ENCODE results near the gene PTPN1. TPM values are rescaled to one million over a fixed set of nuclear protein-coding genes. Genes with fewer than 3 reads are reported as not detected.

Gene PTPN1
- total and polyA plus RNA-seq, 2 experiments from 2014 or later, result 16.9 to 26.4 TPM

- TF ChIP-seq ETS1 (IDR thresholded peaks at IDR 0.05), result no peak
- TF ChIP-seq CTCF (conservative IDR thresholded peaks at IDR 0.05; ENCODE audit: low read depth in 2 of 2), result no peak
- TF ChIP-seq NANOG (IDR thresholded peaks at IDR 0.05; ENCODE audit: borderline replicate concordance), result no peak
- TF ChIP-seq REST (IDR thresholded peaks at IDR 0.05; ENCODE audit: unreplicated experiment), result no peak
- no peak for TF ChIP-seq CREB1 (CRISPR knock-in tag; IDR thresholded peaks at IDR 0.05; ENCODE audit: low read depth)
- TF ChIP-seq ZNF331 (CRISPR knock-in tag; IDR thresholded peaks at IDR 0.05; ENCODE audit: low read depth), result no peak
- no peak for TF ChIP-seq POLR2AphosphoS5 (IDR thresholded peaks at IDR 0.05; ENCODE audit: low read depth)
Observed at GRCh38 chr20:50560867-50561266, 50.7 kb downstream of the PTPN1 start (continued).

DNA sequence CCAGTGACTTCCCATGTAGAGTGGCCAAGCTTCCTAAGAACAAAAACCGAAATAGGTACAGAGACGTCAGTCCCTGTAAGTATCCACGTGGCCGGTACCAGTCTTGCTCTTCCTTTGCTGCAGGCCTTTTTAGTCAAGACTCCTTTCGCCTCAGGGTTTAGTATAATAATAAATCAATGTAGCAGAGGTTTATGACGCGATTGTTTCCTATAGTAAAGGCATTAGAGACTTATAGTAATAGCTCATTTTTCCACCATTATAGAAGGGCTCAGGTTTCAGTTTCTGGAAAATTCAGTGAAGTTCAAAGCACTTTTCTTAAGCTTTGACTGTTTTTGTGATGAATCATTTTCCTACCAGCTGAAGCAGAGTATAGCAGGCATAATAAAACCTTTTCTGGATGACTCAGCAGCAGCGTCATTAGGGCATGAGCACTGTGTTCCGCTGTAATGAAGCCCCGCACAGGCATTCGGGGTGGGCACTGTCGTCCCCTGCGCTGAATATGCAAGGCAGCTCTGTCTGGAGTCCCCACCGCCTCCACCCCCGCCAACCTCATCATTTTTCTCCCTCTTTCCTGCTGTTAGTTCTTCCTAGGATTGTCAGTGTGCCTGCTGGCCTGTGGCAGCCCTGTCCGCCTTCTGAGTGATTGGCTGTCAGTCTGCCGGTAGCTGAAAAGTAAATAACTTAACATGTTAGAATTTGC is 51.3 kb downstream of the PTPN1 start:
- DNase-seq (ENCODE audit: low spot score) (no peak), ATAC-seq (no peak)
- Histone ChIP-seq H2AFZ (no peak overlapping the region), H3K79me2 (replicated peaks; ENCODE audit: insufficient read depth) (peaks cover 18% of the 10 kb centered on the region; the same call in 1 of the 2 replicates), H3F3A (replicated peaks; ENCODE audit: low read depth) (no peaks in the 10 kb centered on the region), H3K9me2 (ENCODE audit: insufficient read depth) (no peaks in the 10 kb centered on the region), H3K36me3 (ENCODE audit: insufficient read depth) (no peaks in the 10 kb centered on the region), H3K27ac (ENCODE audit: low read depth) (no peak overlapping the region), H3K27me3 (ENCODE audit: insufficient read depth) (no peaks in the 10 kb centered on the region), H4K20me1 (replicated peaks; ENCODE audit: insufficient read depth) (no peaks in the 10 kb centered on the region; the same call in 1 of the 2 replicates), H3K4me1 (ENCODE audit: insufficient read depth) (no peaks in the 10 kb centered on the region), H3K4me2 (no peak overlapping the region), H3K4me3 (no peak overlapping the region)
- H3K4me3 Mint-ChIP-seq, result no peak overlapping the region
- H3K27ac Mint-ChIP-seq, result no peak overlapping the region; the same call in none of the 2 replicates
- H3K27me3 Mint-ChIP-seq (ENCODE audit: insufficient read depth, low read depth, poor library complexity), result no peaks in the 10 kb centered on the region
- H3K36me3 Mint-ChIP-seq (ENCODE audit: low read depth), result peaks cover 12% of the 10 kb centered on the region
- H3K9me3 Mint-ChIP-seq, result no peaks in the 10 kb centered on the region
- no peaks in the 10 kb centered on the region; the same call in 2 of the 3 replicates for H3K4me1 Mint-ChIP-seq
- TF ChIP-seq ZNF114 (CRISPR knock-in tag; IDR thresholded peaks at IDR 0.05), result no peak
- no peak for TF ChIP-seq ETS1 (IDR thresholded peaks at IDR 0.05)
- TF ChIP-seq NANOG (IDR thresholded peaks at IDR 0.05; ENCODE audit: borderline replicate concordance), result no peak
- no peak for TF ChIP-seq ZNF462 (CRISPR knock-in tag; IDR thresholded peaks at IDR 0.05)
- no peak for TF ChIP-seq JUNB (IDR thresholded peaks at IDR 0.05; ENCODE audit: unreplicated experiment)

All from GM23338 (cell line).